HepG2 (cell line): ENCODE measurements around the gene SEMA3E. TPM values are rescaled to one million over a fixed set of nuclear protein-coding genes. Genes with fewer than 3 reads are reported as not detected.

Source experiments
- E2F1 ChIP-seq: sonication (generic); formaldehyde crosslinking; IDR thresholded peaks from 2 replicates; pipeline ENCODE4 v1.5.0; 2020; ENCODE audit warnings: missing genetic modification reagents
- MXD3 ChIP-seq: IDR thresholded peaks from 2 replicates; pipeline ENCODE4 v1.6.1; 2016; ENCODE audit warnings: mild to moderate bottlenecking, missing biosample characterization, missing genetic modification reagents
- ONECUT2 ChIP-seq: sonication (generic); formaldehyde crosslinking; IDR thresholded peaks from 2 replicates; pipeline ENCODE4 v1.4.0; 2020; ENCODE audit warnings: missing genetic modification reagents
- POLR2AphosphoS2 ChIP-seq: IDR thresholded peaks from 2 replicates; pipeline ENCODE4 v1.6.1; 2011; ENCODE audit warnings: low read depth, low read length, improper control_type of control experiment
- RAD21 ChIP-seq: fragments of 450-650 bp; formaldehyde crosslinking; IDR thresholded peaks from 2 replicates; pipeline ENCODE4 v1.5.0; 2020; ENCODE audit warnings: mild to moderate bottlenecking
- RBAK ChIP-seq: sonication (generic); formaldehyde crosslinking; IDR thresholded peaks from 2 replicates; pipeline ENCODE4 v1.5.1; 2020; ENCODE audit warnings: mild to moderate bottlenecking, missing genetic modification reagents
- REL ChIP-seq: sonication (generic); formaldehyde crosslinking; conservative IDR thresholded peaks from 2 replicates; pipeline ENCODE4 v1.8.0; 2022; ENCODE audit warnings: mild to moderate bottlenecking, missing genetic modification reagents, moderate library complexity
- ZNF317 ChIP-seq: sonication (generic); formaldehyde crosslinking; IDR thresholded peaks from 2 replicates; pipeline ENCODE4 v1.5.0; 2020; ENCODE audit warnings: mild to moderate bottlenecking, missing genetic modification reagents
- ZNF430 ChIP-seq: sonication (generic); formaldehyde crosslinking; IDR thresholded peaks from 2 replicates; pipeline ENCODE4 v1.9.0; 2021; ENCODE audit warnings: mild to moderate bottlenecking, missing genetic modification reagents
- ZNF460 ChIP-seq: sonication (generic); formaldehyde crosslinking; IDR thresholded peaks from 2 replicates; pipeline ENCODE4 v1.5.1; 2020; ENCODE audit warnings: missing genetic modification reagents, mild to moderate bottlenecking, borderline replicate concordance
- ZNF547 ChIP-seq: sonication (generic); formaldehyde crosslinking; IDR thresholded peaks from 2 replicates; pipeline ENCODE4 v1.5.1; 2020; ENCODE audit warnings: mild to moderate bottlenecking, missing genetic modification reagents
- polyA plus RNA-seq, 8 experiments: library from polyadenylated mRNA; depleted of rRNA in 3 of 8; stranded (reverse) in 7 of 8; unstranded in 1 of 8; fragments of >200 nt; fragmentation: Illumina TruSeq in 4 of 8; extraction: Trizol in 4 of 8; gene quantifications; 2 replicates each; pipeline versions ENCODE4 v1.2.1 to v1.2.3, GENCODE V29; 2011 to 2016; ENCODE audit warnings: low read depth in 4 of 8, missing spikeins in 1 of 8, mixed read lengths in 1 of 8; ENCODE audit not compliant: insufficient read depth in 1 of 8
- total RNA-seq, 5 experiments: library from RNA; depleted of rRNA; stranded (reverse); fragments of >200 nt; fragmentation: Illumina TruSeq; extraction: Trizol; gene quantifications; 2 replicates each; pipeline ENCODE4 v1.2.3, GENCODE V29; 2016; ENCODE audit warnings: low read depth in 1 of 5
- TF ChIP-seq, protein P1 (sequence below): sonication (generic); formaldehyde crosslinking; IDR thresholded peaks from 2 replicates; pipeline ENCODE4 v1.4.0; 2020; ENCODE audit warnings: missing genetic modification reagents
- TF ChIP-seq, protein P2 (sequence below): sonication (generic); formaldehyde crosslinking; IDR thresholded peaks from 2 replicates; pipeline ENCODE4 v1.4.0; 2020; ENCODE audit warnings: mild to moderate bottlenecking, missing genetic modification reagents

The SEMA3E gene
- total and polyA plus RNA-seq, 2 of the 13 experiments (the other 11 are each of a cell fraction or from before 2014, with no cell fraction given) = not detected

GRCh38 chr7:83394776-83395175, 254.2 kb downstream of the SEMA3E start (continued):
- TF ChIP-seq, protein P1, sequence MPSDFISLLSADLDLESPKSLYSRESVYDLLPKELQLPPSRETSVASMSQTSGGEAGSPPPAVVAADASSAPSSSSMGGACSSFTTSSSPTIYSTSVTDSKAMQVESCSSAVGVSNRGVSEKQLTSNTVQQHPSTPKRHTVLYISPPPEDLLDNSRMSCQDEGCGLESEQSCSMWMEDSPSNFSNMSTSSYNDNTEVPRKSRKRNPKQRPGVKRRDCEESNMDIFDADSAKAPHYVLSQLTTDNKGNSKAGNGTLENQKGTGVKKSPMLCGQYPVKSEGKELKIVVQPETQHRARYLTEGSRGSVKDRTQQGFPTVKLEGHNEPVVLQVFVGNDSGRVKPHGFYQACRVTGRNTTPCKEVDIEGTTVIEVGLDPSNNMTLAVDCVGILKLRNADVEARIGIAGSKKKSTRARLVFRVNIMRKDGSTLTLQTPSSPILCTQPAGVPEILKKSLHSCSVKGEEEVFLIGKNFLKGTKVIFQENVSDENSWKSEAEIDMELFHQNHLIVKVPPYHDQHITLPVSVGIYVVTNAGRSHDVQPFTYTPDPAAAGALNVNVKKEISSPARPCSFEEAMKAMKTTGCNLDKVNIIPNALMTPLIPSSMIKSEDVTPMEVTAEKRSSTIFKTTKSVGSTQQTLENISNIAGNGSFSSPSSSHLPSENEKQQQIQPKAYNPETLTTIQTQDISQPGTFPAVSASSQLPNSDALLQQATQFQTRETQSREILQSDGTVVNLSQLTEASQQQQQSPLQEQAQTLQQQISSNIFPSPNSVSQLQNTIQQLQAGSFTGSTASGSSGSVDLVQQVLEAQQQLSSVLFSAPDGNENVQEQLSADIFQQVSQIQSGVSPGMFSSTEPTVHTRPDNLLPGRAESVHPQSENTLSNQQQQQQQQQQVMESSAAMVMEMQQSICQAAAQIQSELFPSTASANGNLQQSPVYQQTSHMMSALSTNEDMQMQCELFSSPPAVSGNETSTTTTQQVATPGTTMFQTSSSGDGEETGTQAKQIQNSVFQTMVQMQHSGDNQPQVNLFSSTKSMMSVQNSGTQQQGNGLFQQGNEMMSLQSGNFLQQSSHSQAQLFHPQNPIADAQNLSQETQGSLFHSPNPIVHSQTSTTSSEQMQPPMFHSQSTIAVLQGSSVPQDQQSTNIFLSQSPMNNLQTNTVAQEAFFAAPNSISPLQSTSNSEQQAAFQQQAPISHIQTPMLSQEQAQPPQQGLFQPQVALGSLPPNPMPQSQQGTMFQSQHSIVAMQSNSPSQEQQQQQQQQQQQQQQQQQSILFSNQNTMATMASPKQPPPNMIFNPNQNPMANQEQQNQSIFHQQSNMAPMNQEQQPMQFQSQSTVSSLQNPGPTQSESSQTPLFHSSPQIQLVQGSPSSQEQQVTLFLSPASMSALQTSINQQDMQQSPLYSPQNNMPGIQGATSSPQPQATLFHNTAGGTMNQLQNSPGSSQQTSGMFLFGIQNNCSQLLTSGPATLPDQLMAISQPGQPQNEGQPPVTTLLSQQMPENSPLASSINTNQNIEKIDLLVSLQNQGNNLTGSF (CRISPR knock-in tag) = no peak
- TF ChIP-seq REL (CRISPR knock-in tag) = no peak
- no peak for TF ChIP-seq ZNF317 (CRISPR knock-in tag)
- TF ChIP-seq, protein P2, sequence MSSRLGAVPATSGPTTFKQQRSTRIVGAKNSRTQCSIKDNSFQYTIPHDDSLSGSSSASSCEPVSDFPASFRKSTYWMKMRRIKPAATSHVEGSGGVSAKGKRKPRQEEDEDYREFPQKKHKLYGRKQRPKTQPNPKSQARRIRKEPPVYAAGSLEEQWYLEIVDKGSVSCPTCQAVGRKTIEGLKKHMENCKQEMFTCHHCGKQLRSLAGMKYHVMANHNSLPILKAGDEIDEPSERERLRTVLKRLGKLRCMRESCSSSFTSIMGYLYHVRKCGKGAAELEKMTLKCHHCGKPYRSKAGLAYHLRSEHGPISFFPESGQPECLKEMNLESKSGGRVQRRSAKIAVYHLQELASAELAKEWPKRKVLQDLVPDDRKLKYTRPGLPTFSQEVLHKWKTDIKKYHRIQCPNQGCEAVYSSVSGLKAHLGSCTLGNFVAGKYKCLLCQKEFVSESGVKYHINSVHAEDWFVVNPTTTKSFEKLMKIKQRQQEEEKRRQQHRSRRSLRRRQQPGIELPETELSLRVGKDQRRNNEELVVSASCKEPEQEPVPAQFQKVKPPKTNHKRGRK (CRISPR knock-in tag) = no peak
- TF ChIP-seq ONECUT2 = no peak
- no peak for TF ChIP-seq ZNF547 (CRISPR knock-in tag)
- TF ChIP-seq RBAK (CRISPR knock-in tag) = no peak
- no peak for TF ChIP-seq POLR2AphosphoS2
- no peak for TF ChIP-seq MXD3
- TF ChIP-seq RAD21 (CRISPR knock-in tag) = no peak
- no peak for TF ChIP-seq E2F1 (CRISPR knock-in tag)
- TF ChIP-seq ZNF430 (CRISPR knock-in tag) = no peak
- no peak for TF ChIP-seq ZNF460 (CRISPR knock-in tag)
